ENCODE data around the gene RRP12.

RRP12 gene

GRCh38 chr10:97360705-97361536 is 40.2 kb downstream of the RRP12 start:
- no peak for TF ChIP-seq CTCF (IDR thresholded peaks at IDR 0.05; ENCODE audit: insufficient read depth, low read length, missing control alignments)
- H3K4me3 ChIP-seq (ENCODE audit: low read depth, low read length), result no peak overlapping the region
- DNase-seq (ENCODE audit: low read depth, low spot score), result no peak
- POLR2A ChIA-PET, result no interaction called here
- CTCF ChIA-PET, result interaction anchor here (1.5 to 1.9 kb wide), 2 partner anchors 29 to 82 kb away, joined by 5 read pairs; no protein-coding TSS in a partner anchor

- ChIA-PET CTCF (interaction anchor here (0.6 to 1.5 kb wide), 4 partner anchors 13 to 85 kb away, joined by 3 to 4 read pairs (median 3); partner anchors contain the start of gene ARHGAP19), POLR2A (interaction anchor here (1.7 kb wide), 1 partner anchor 26 kb away, joined by 6 read pairs; no protein-coding TSS in a partner anchor)
- DNase-seq (ENCODE audit: low read depth, low spot score), result no peak
- no peak overlapping the region for H3K4me3 ChIP-seq (ENCODE audit: low read depth, low read length)
- TF ChIP-seq CTCF (IDR thresholded peaks at IDR 0.05; ENCODE audit: insufficient read depth, low read length, missing control alignments), result no peak
Measured at GRCh38 chr10:97358781-97359180, 42.4 kb downstream of the RRP12 start.

GRCh38 chr10:97358349-97358748 is 42.8 kb downstream of the RRP12 start:
- ChIA-PET CTCF (interaction anchor here (0.6 to 1.5 kb wide), 3 partner anchors 12 to 80 kb away, joined by 3 to 4 read pairs (median 3); partner anchors contain the start of gene ARHGAP19), POLR2A (interaction anchor here (1.7 kb wide), 1 partner anchor 26 kb away, joined by 6 read pairs; no protein-coding TSS in a partner anchor)
- H3K4me3 ChIP-seq (ENCODE audit: low read depth, low read length), result no peak overlapping the region
- DNase-seq (ENCODE audit: low read depth, low spot score), result no peak
- no peak for TF ChIP-seq CTCF (IDR thresholded peaks at IDR 0.05; ENCODE audit: insufficient read depth, low read length, missing control alignments)

- no peak for TF ChIP-seq CTCF (IDR thresholded peaks at IDR 0.05; ENCODE audit: insufficient read depth, low read length, missing control alignments)
- CTCF ChIA-PET, result interaction anchor here (0.9 to 2.8 kb wide), 4 partner anchors 10 to 284 kb away, joined by 3 to 24 read pairs (median 4); no protein-coding TSS in a partner anchor
- POLR2A ChIA-PET, result interaction anchor here (0.6 kb wide), 1 partner anchor 32 kb away, joined by 3 read pairs; no protein-coding TSS in a partner anchor
- no peak overlapping the region for H3K4me3 ChIP-seq (ENCODE audit: low read depth, low read length)
- no peak for DNase-seq (ENCODE audit: low read depth, low spot score)
Measured at GRCh38 chr10:97356918-97357317, 44.2 kb downstream of the RRP12 start.

- POLR2A ChIA-PET, result interaction anchor here (0.6 kb wide), 1 partner anchor 32 kb away, joined by 3 read pairs; no protein-coding TSS in a partner anchor
- no peak for DNase-seq (ENCODE audit: low read depth, low spot score)
- CTCF ChIA-PET, result interaction anchor here (0.8 to 2.8 kb wide), 6 partner anchors 9 to 284 kb away, joined by 3 to 24 read pairs (median 4); no protein-coding TSS in a partner anchor
- no peak for TF ChIP-seq CTCF (IDR thresholded peaks at IDR 0.05; ENCODE audit: insufficient read depth, low read length, missing control alignments)
- no peak overlapping the region for H3K4me3 ChIP-seq (ENCODE audit: low read depth, low read length)
Measured at GRCh38 chr10:97356318-97356914, 44.7 kb downstream of the RRP12 start.

- POLR2A ChIA-PET, result no interaction called here
- no peak for DNase-seq (ENCODE audit: low read depth, low spot score)
- CTCF ChIA-PET, result interaction anchor here (0.8 to 2.8 kb wide), 3 partner anchors 77 to 283 kb away, joined by 3 to 24 read pairs (median 5); no protein-coding TSS in a partner anchor
- H3K4me3 ChIP-seq (ENCODE audit: low read depth, low read length), result no peak overlapping the region
- TF ChIP-seq CTCF (IDR thresholded peaks at IDR 0.05; ENCODE audit: insufficient read depth, low read length, missing control alignments), result peak; percentile 16
Measured at GRCh38 chr10:97355571-97355975, 45.6 kb downstream of the RRP12 start.

Measured in AG04449 (cell line).